Measurements from ENCODE around the gene IL17REL. TPM values are rescaled to one million over a fixed set of nuclear protein-coding genes. Genes with fewer than 3 reads are reported as not detected.

The IL17REL gene
- total RNA-seq, 1 donor from 2014 or later: 0.17 TPM

- Mint-ChIP-seq H3K4me3 (ENCODE audit: unreplicated experiment) (peak overlapping the region; percentile 84), H3K9me3 (ENCODE audit: low read depth) (no peaks in the 10 kb centered on the region), H3K27ac (ENCODE audit: unreplicated experiment) (peak overlapping the region; percentile 86), H3K4me1 (ENCODE audit: low read depth) (peaks cover 7% of the 10 kb centered on the region), H3K36me3 (ENCODE audit: low read depth) (peaks cover 1% of the 10 kb centered on the region), H3K27me3 (ENCODE audit: low read depth) (no peaks in the 10 kb centered on the region)
- TF ChIP-seq CTCF (IDR thresholded peaks at IDR 0.05): peak; percentile 14
- DNase-seq (ENCODE audit: low spot score): peak; percentile 87
Measured at GRCh38 chr22:49961601-49962011, 51.0 kb downstream of the IL17REL start.

GRCh38 chr22:49961005-49961600 is 51.5 kb downstream of the IL17REL start:
- Mint-ChIP-seq H3K36me3 (ENCODE audit: low read depth) (peaks cover 1% of the 10 kb centered on the region), H3K4me1 (ENCODE audit: low read depth) (peaks cover 7% of the 10 kb centered on the region), H3K27ac (ENCODE audit: unreplicated experiment) (peak overlapping the region; percentile 86), H3K4me3 (ENCODE audit: unreplicated experiment) (peak overlapping the region; percentile 84), H3K27me3 (ENCODE audit: low read depth) (no peaks in the 10 kb centered on the region), H3K9me3 (ENCODE audit: low read depth) (no peaks in the 10 kb centered on the region)
- no peak for TF ChIP-seq CTCF (IDR thresholded peaks at IDR 0.05)
- peak; percentile 86 for DNase-seq (ENCODE audit: low spot score)

- Mint-ChIP-seq H3K4me3 (ENCODE audit: unreplicated experiment) (peak within 1 kb of the TSS; percentile 84), H3K9me3 (ENCODE audit: low read depth) (no peaks in the 10 kb centered on the region), H3K27ac (ENCODE audit: unreplicated experiment) (peak within 1 kb of the TSS; percentile 86), H3K36me3 (ENCODE audit: low read depth) (peaks cover 1% of the 10 kb centered on the region), H3K4me1 (ENCODE audit: low read depth) (peaks cover 7% of the 10 kb centered on the region), H3K27me3 (ENCODE audit: low read depth) (no peaks in the 10 kb centered on the region)
- no peak for DNase-seq (ENCODE audit: low spot score)
- TF ChIP-seq CTCF (IDR thresholded peaks at IDR 0.05): no peak
Measured at GRCh38 chr22:49960159-49961004, 52.2 kb downstream of the IL17REL start, which contains the start of gene PIM3. Gene PIM3, plus strand, starts transcription at chr22:49960772. Its CDS starts 176 bp downstream, at chr22:49960948.

GRCh38 chr22:49959782-49960158 is 52.8 kb downstream of the IL17REL start:
- peak overlapping the region; percentile 63 for H3K4me3 Mint-ChIP-seq (ENCODE audit: unreplicated experiment)

More at GRCh38 chr22:49959782-49960158, 52.8 kb downstream of the IL17REL start:
- no peaks in the 10 kb centered on the region for H3K27me3 Mint-ChIP-seq (ENCODE audit: low read depth)
- H3K36me3 Mint-ChIP-seq (ENCODE audit: low read depth): peaks cover 1% of the 10 kb centered on the region
- H3K4me1 Mint-ChIP-seq (ENCODE audit: low read depth): peaks cover 10% of the 10 kb centered on the region
- H3K9me3 Mint-ChIP-seq (ENCODE audit: low read depth): no peaks in the 10 kb centered on the region
- peak; percentile 39 for TF ChIP-seq CTCF (IDR thresholded peaks at IDR 0.05)
- no peak overlapping the region for H3K27ac Mint-ChIP-seq (ENCODE audit: unreplicated experiment)
- no peak for DNase-seq (ENCODE audit: low spot score)
